HL-60/S4 (cell line): ENCODE data around the gene TFIP11.

ENCODE experiments used
- in situ Hi-C: fragments of 300-500 bp; cut with MboI; formaldehyde crosslinking; loops from 2 replicates; pipeline ENCODE4 v1.14.3; 2022; ENCODE audit warnings: low sequenced_read_pairs

Gene TFIP11

DNA sequence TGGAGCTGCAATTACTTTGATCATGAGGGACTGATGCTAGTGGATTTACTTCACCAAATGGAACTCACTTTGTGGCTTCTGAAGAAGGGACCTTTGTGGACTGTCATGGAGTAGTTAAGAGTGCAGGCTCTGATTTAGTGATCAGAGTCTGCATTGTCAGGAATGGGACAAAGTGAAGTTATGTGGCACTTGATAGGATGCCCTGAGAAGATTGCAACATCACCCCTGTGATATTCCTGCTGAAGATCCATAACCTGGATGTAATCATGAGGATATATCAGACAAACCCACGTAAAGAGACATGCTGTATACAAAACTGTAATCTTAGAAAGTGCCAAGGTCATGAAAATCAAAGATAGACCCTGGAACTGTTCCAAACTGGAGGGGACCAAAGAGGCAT is 1.6 kb upstream of the TFIP11 start:
- in situ Hi-C loops: no loop called here

GRCh38 chr22:26508148-26508547 is 4.1 kb downstream of the TFIP11 start:
- in situ Hi-C loops: no loop called here

DNA sequence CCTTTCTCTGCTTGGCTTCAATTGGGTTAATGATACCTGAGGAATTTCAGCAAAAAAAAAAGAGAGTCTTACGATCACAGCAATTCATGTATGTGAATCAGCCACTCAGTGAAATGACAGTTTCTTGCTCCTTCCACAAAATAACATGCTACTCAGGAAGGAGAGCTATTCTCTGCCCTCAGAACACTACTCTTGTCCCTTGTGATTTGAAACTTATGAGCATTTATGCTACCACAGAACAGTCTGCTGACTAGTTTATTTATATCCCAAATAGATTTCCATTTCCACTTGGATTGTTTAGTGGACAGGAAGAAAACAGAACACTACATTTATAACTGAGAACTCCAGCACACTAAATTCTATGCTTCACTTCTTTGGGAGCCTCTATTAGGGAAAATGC is 8.5 kb downstream of the TFIP11 start:
- in situ Hi-C loops: no loop called here

GRCh38 chr22:26502688-26503561 is 9.3 kb downstream of the TFIP11 start:
- in situ Hi-C loops: no loop called here

DNA sequence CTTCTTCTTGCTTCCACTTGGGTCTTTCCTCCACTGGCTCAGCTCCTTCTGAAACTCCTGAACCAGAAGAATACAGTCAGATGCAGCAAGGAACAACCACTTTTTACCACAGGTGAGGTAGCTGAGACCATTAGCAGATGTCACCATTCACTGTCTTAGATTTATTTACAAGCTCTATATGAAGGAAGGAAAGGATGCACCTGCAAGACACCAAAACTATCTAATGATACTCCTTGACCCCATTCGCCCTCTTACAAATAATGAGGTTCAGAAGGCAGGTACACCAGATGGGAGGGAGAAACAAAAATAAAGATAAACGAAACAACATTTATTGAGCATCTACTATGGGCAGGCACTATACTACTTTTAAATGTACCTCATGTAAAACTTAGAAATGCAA is 10.3 kb downstream of the TFIP11 start:
- in situ Hi-C loops: no loop called here

GRCh38 chr22:26499188-26499703 is 13.0 kb downstream of the TFIP11 start:
- in situ Hi-C loops: no loop called here

GRCh38 chr22:26496456-26496855 is 15.8 kb downstream of the TFIP11 start:
- in situ Hi-C loops: no loop called here

GRCh38 chr22:26494506-26494905 is 17.8 kb downstream of the TFIP11 start:
- in situ Hi-C loops: no loop called here

GRCh38 chr22:26492220-26492619 is 20.1 kb downstream of the TFIP11 start:
- in situ Hi-C loops: no loop called here

DNA sequence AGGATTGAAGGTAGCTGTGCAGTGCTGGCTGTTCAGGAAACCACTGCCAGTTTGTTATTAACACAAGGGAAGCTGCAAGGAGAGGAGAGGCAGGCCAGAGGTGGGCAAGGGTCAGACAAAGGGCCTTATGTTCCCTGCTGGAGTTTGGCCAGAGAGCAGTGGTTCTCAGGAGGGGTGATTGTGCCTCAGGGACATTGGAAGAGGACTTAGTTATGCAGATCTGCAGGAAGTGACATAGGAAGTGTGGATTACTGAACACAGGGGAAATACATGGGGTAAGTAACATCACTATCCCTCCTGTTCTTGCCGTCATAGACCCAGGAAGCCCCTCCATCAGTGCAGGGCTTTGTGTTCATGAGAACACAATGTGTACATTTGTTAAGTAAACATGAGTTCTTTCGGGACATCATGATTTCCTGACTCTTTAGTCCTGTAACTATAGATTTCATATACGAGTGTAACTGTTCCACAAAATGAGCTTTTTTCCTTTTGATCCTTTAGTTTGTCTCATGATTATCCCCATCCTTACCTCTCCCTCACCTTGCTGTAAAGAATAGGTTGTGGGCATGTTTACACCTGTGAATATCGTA is 22.7 kb downstream of the TFIP11 start:
- in situ Hi-C loops: no loop called here

GRCh38 chr22:26487996-26488395 is 24.3 kb downstream of the TFIP11 start:
- in situ Hi-C loops: no loop called here

- in situ Hi-C loops: no loop called here
Measured at GRCh38 chr22:26486394-26486793, 25.9 kb downstream of the TFIP11 start.

DNA sequence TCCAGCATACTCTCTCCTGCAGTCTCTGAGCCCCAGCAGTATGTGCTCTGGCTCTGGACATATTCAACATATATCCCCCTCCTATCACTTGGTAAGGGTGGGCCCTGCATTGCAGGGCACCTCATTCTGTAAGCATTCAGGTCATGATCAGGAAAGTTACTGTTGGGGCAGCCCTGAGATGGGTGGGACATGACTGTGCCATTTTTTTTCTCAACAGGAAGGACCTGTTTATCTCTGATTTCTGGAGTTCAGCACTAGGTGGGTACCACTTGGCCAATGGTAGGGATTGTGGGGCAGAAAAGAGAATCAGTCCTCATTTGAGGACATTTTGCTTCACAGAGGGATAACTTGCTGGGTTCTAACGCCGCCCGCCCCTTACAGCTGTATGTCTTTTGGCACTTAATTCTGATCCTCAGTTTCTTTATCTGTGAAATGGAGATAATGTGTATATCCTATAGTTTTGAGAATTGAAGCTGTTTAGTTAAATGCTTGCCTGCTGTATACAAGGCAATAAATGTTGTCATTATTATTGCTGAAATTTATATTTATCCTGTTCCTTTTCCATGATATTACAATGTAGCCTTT is 26.4 kb downstream of the TFIP11 start:
- in situ Hi-C loops: no loop called here

DNA sequence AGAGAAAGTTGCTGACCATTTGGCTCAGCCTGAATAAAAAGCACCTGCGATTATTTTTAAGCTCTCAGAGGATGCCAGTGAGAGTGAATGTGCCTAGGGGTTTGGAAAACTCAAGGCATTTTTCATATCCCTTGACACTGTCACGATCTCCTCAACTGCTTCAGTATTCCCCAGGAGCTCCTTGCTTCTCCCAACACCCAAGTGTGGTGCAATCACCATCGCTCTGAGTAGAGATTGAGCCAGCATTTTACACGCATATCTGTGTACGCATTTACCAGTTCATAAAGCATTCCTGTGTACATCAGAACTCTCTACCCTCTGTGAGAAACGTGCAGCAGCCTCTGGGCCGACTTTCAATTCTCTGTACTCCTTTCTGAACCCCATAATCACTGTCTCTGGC is 27.3 kb downstream of the TFIP11 start:
- in situ Hi-C loops: no loop called here

DNA sequence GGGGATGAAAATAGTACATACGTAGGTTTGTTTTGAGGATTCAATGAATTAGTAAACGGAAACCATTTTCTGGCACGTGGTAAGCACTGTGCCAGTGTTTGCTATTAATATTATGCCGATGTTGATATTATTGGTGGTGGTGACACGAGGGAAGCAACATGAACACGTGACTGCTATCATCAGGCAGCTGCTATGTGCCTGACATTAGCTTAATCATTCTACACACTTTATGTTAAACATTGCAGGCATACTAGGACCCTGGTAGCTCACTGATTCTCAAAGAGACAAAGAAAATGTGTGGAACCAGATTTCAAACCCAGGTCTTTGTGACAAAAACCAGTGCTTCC is 27.9 kb downstream of the TFIP11 start:
- in situ Hi-C loops: no loop called here

DNA sequence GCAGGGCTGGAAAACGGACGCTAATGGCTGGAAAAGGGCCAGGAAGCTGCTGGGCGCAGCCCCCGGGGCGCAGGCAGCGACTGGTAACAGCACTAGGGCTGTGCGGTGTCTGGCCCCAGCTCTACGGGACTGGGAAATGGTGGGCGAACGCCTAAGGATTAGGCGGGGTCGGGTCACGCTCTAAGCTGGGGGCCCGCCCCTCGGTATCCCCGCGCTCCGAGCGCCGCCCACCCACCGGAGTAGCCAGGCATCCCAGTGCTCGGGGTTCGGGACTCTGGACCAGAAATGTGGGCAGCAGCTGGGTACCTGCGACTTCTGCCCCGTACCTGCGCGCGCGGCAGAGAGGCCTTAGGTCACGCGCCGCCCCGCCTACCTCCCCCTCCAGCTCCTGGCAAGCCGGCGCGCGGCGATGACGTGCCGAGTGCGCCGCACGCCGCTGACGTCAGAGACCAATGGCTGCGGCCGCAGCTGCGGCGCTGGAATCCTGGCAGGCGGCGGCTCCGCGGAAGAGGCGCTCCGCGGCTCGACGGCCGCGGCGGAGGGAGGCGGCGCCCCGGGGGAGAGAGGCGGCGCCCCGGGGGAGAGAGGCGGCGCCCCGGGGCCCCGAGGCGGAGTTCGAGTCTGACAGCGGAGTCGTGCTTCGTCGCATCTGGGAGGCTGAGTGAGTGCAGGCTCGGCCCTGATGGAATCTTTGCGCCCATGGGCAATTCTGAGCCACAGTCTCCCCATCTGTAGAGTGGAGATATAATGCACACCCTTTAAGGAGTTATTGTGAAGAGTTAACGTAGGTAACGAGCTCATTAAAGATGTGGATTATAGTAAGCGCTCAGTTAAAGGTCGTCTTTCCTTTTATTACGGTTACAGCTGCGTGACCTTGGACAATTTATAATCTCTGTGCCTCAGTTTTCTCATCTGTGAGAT is 28.6 kb downstream of the TFIP11 start, which contains the start of the genes HPS4 and SRRD:
Gene HPS4, minus strand, starts transcription at position 345 of the 921 bp plus-strand sequence. CDS start 2,021 bp downstream, outside the sequence.
Gene SRRD, plus strand, starts transcription at position 439 of the 921 bp plus-strand sequence. Its CDS starts 14 bp downstream, at position 453.
- in situ Hi-C loops: no loop called here

- in situ Hi-C loops: no loop called here
Measured at GRCh38 chr22:26483043-26483438, 29.2 kb downstream of the TFIP11 start.

DNA sequence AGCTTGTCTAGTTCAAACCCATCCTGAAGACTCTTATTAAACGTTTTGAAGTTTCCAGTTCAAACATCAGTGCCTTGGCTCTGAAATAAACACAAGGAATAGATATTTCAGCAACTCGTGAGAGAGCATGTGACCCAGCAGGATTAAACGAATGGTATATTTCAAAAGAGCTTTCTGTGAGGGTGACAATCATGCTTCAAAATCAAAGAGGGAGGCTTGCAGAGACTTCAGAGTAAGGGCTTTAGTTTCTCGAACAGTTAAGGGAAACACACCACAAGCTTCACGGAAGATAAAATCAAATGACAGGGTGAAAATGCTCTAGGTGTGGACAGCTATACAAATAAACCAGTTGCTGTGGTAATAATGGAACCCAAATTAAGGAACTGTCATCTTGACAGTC is 30.1 kb downstream of the TFIP11 start:
- in situ Hi-C loops: no loop called here

- in situ Hi-C loops: no loop called here
Measured at GRCh38 chr22:26481694-26482093, 30.6 kb downstream of the TFIP11 start.

GRCh38 chr22:26481112-26481693 is 31.1 kb downstream of the TFIP11 start:
- in situ Hi-C loops: no loop called here
